GM04504 (cell line): ENCODE data around the gene TMTC2.
"Not testable (repeated sequence)": the region's sequence is repeated elsewhere in the genome, so short reads cannot be mapped to it uniquely, and the experiment has no call there.

ENCODE experiments used
- DNase-seq: peaks from one replicate; pipeline ENCODE4 v3.0.0-alpha.2; 2012; ENCODE audit warnings: low read depth

The TMTC2 gene

GRCh38 chr12:82728710-82729109, 42.0 kb downstream of the TMTC2 start:
- DNase-seq = no peak

- DNase-seq = no peak
Observed at GRCh38 chr12:82730953-82731459, 44.3 kb downstream of the TMTC2 start.

- DNase-seq = peak; percentile 57
Observed at GRCh38 chr12:82740129-82741000, 53.7 kb downstream of the TMTC2 start.

- no peak for DNase-seq
Observed at GRCh38 chr12:82745063-82745674, 58.5 kb downstream of the TMTC2 start.

- DNase-seq = no peak
Observed at GRCh38 chr12:82745807-82746206, 59.1 kb downstream of the TMTC2 start.

- no peak for DNase-seq
Observed at GRCh38 chr12:82746668-82747067, 60.0 kb downstream of the TMTC2 start.

GRCh38 chr12:82749015-82749414, 62.3 kb downstream of the TMTC2 start:
- no peak for DNase-seq

GRCh38 chr12:82754856-82755255, 68.2 kb downstream of the TMTC2 start:
- no peak for DNase-seq

GRCh38 chr12:82756303-82756702, 69.6 kb downstream of the TMTC2 start:
- DNase-seq = no peak

- no peak for DNase-seq
Observed at GRCh38 chr12:82757059-82757458, 70.4 kb downstream of the TMTC2 start.

GRCh38 chr12:82757656-82758055, 71.0 kb downstream of the TMTC2 start:
- no peak for DNase-seq

GRCh38 chr12:82758749-82759330, 72.1 kb downstream of the TMTC2 start:
- no peak for DNase-seq

GRCh38 chr12:82760423-82760822, 73.7 kb downstream of the TMTC2 start:
- no peak for DNase-seq

GRCh38 chr12:82765206-82765605, 78.5 kb downstream of the TMTC2 start:
- not testable (repeated sequence) for DNase-seq

GRCh38 chr12:82765971-82766705, 79.4 kb downstream of the TMTC2 start:
- DNase-seq = no peak

GRCh38 chr12:82774666-82775065, 88.0 kb downstream of the TMTC2 start:
- no peak for DNase-seq

- DNase-seq = no peak
Observed at GRCh38 chr12:82780517-82780916, 93.8 kb downstream of the TMTC2 start.

GRCh38 chr12:82781309-82781997, 94.7 kb downstream of the TMTC2 start:
- DNase-seq = no peak

GRCh38 chr12:82783435-82783834, 96.7 kb downstream of the TMTC2 start:
- no peak for DNase-seq

- DNase-seq = no peak
Observed at GRCh38 chr12:82787016-82787415, 100.3 kb downstream of the TMTC2 start.

- no peak for DNase-seq
Observed at GRCh38 chr12:82788594-82788993, 101.9 kb downstream of the TMTC2 start.

GRCh38 chr12:82789674-82790073, 103.0 kb downstream of the TMTC2 start:
- DNase-seq = no peak
